SK-N-SH (cell line): ENCODE results near the gene C19orf81. TPM values are rescaled to one million over a fixed set of nuclear protein-coding genes. Genes with fewer than 3 reads are reported as not detected.

Source experiments
- CTCF ChIA-PET: fragments of 300-600, 350-600 bp; formaldehyde crosslinking; extraction: SDS; loops from one replicate; lab custom pipeline; 2021; lab: Yijun Ruan, JAX
- POLR2A ChIA-PET: fragments of 350-600 bp; sonication (Branson Sonifier 250); formaldehyde crosslinking; extraction: SDS; loops from one replicate; lab custom pipeline; 2020; ENCODE audit warnings: antibody characterized with exemption, inconsistent platforms; lab: Yijun Ruan, JAX
- DNase-seq: peaks from one replicate; pipeline ENCODE4 v3.0.0; 2012
- H2AFZ ChIP-seq: fragments of 200-600 bp; sonication (generic); 2 replicates; pipeline ENCODE4 v1.8.1; 2016; ENCODE audit warnings: antibody characterized with exemption, mild to moderate bottlenecking, low read depth
- H3F3A ChIP-seq: fragments of 200-600 bp; sonication (generic); replicated peaks from 2 replicates; pipeline ENCODE3; 2016; ENCODE audit warnings: antibody characterized with exemption, mild to moderate bottlenecking; ENCODE audit not compliant: insufficient read depth
- H3K27ac ChIP-seq, 2 experiments: fragments of 200-500 bp in 1 of 2; fragments of 200-600 bp in 1 of 2; sonication (Bioruptor generic) in 1 of 2; sonication (generic), shearing (Covaris generic) in 1 of 2; 2 replicates each; pipeline versions ENCODE4 v1.5.1 to v1.6.1; 2014 to 2016; ENCODE audit warnings: low read depth in 2 of 2, inconsistent platforms in 1 of 2, low read length in 1 of 2, mild to moderate bottlenecking in 1 of 2, mixed read lengths in 1 of 2
- H3K27me3 ChIP-seq: fragments of 200-600 bp; sonication (generic), shearing (Covaris generic); 2 replicates; pipeline ENCODE4 v1.6.1; 2016; ENCODE audit warnings: mixed run types; ENCODE audit not compliant: insufficient read depth
- H3K36me3 ChIP-seq, 2 experiments: fragments of 200-500 bp in 1 of 2; fragments of 200-600 bp in 1 of 2; sonication (Bioruptor generic) in 1 of 2; sonication (generic) in 1 of 2; replicated peaks in 1 of 2; 2 replicates each; pipeline versions ENCODE3 to v1.5.1; 2014 to 2016; ENCODE audit warnings: low read length in 1 of 2, mild to moderate bottlenecking in 1 of 2; ENCODE audit not compliant: insufficient read depth in 2 of 2, control insufficient read depth in 1 of 2
- H3K4me1 ChIP-seq, 2 experiments: fragments of 200-500 bp in 1 of 2; fragments of 200-600 bp in 1 of 2; sonication (Bioruptor generic) in 1 of 2; sonication (generic), shearing (Covaris generic) in 1 of 2; 2 replicates each; pipeline versions ENCODE4 v1.5.1 to v1.6.1; 2014 to 2016; ENCODE audit warnings: low read depth in 1 of 2, low read length in 1 of 2, mixed run types in 1 of 2; ENCODE audit not compliant: insufficient read depth in 2 of 2, control insufficient read depth in 1 of 2
- H3K4me2 ChIP-seq: fragments of 200-600 bp; sonication (generic), shearing (Covaris generic); 2 replicates; pipeline ENCODE4 v1.6.1; 2017; ENCODE audit warnings: mixed run types
- H3K4me3 ChIP-seq, 2 experiments: fragments of 200-500 bp in 1 of 2; fragments of 200-600 bp in 1 of 2; sonication (Bioruptor generic) in 1 of 2; sonication (generic), shearing (Covaris generic) in 1 of 2; 2 replicates each; pipeline versions ENCODE4 v1.5.1 to v1.8.1; 2014 to 2016; ENCODE audit warnings: low read depth in 2 of 2, inconsistent platforms in 1 of 2, low read length in 1 of 2, mild to moderate bottlenecking in 1 of 2, mixed read lengths in 1 of 2, moderate library complexity in 1 of 2
- H3K79me2 ChIP-seq: fragments of 200-600 bp; sonication (generic); 2 replicates; pipeline ENCODE4 v1.8.1; 2017; ENCODE audit warnings: mild to moderate bottlenecking; ENCODE audit not compliant: insufficient read depth
- H3K9ac ChIP-seq: fragments of 200-600 bp; sonication (generic); 2 replicates; pipeline ENCODE4 v1.6.1; 2017; ENCODE audit warnings: mixed run types
- H3K9me2 ChIP-seq: fragments of 200-600 bp; sonication (generic); 2 replicates; pipeline ENCODE4 v1.6.1; 2017; ENCODE audit warnings: mixed run types
- H3K9me3 ChIP-seq: fragments of 200-600 bp; sonication (generic); 2 replicates; pipeline ENCODE4 v1.6.1; 2017; ENCODE audit warnings: mixed run types, mild to moderate bottlenecking, moderate library complexity
- H4K20me1 ChIP-seq: fragments of 200-600 bp; sonication (generic); 2 replicates; pipeline ENCODE4 v1.6.1; 2017; ENCODE audit warnings: mild to moderate bottlenecking, mixed run types; ENCODE audit not compliant: insufficient read depth
- CHD2 ChIP-seq: fragments of 150-350 bp; IDR thresholded peaks from 2 replicates; pipeline ENCODE4 v1.6.1; 2018; ENCODE audit warnings: low read length; ENCODE audit not compliant: partially characterized antibody
- ELF1 ChIP-seq: IDR thresholded peaks from 2 replicates; pipeline ENCODE4 v1.4.0; 2012
- EZH2phosphoT487 ChIP-seq: fragments of 200-600 bp; sonication (generic); IDR thresholded peaks from 2 replicates; pipeline ENCODE4 v1.6.1; 2017; ENCODE audit warnings: low read depth, mixed run types, mild to moderate bottlenecking, antibody characterized with exemption, moderate library complexity, borderline replicate concordance
- FOXM1 ChIP-seq: IDR thresholded peaks from 2 replicates; pipeline ENCODE4 v1.4.0; 2012; ENCODE audit warnings: low read depth, mild to moderate bottlenecking
- GABPA ChIP-seq: IDR thresholded peaks from 2 replicates; pipeline ENCODE4 v1.4.0; 2012; ENCODE audit warnings: low read depth, mild to moderate bottlenecking
- GATA2 ChIP-seq: sonication (generic); formaldehyde crosslinking; IDR thresholded peaks from 2 replicates; pipeline ENCODE4 v1.5.0; 2020; ENCODE audit warnings: mild to moderate bottlenecking, missing genetic modification reagents
- JUND ChIP-seq: IDR thresholded peaks from 2 replicates; pipeline ENCODE4 v1.4.0; 2012
- MEF2A ChIP-seq: IDR thresholded peaks from 2 replicates; pipeline ENCODE4 v1.4.0; 2012; ENCODE audit warnings: low read depth, borderline replicate concordance
- MXI1 ChIP-seq: IDR thresholded peaks from 2 replicates; pipeline ENCODE4 v1.6.1; 2012; ENCODE audit warnings: mild to moderate bottlenecking, low read depth, low read length, improper control_type of control experiment
- NFIC ChIP-seq: IDR thresholded peaks from 2 replicates; pipeline ENCODE4 v1.4.0; 2012; ENCODE audit warnings: borderline replicate concordance
- NRF1 ChIP-seq: IDR thresholded peaks from 2 replicates; pipeline ENCODE4 v1.6.1; 2012; ENCODE audit warnings: low read depth, mild to moderate bottlenecking, low read length
- PBX3 ChIP-seq: IDR thresholded peaks from 2 replicates; pipeline ENCODE4; 2012
- POLR2AphosphoS5 ChIP-seq: IDR thresholded peaks from 2 replicates; pipeline ENCODE4 v1.6.1; 2012; ENCODE audit warnings: low read depth, low read length
- RFX5 ChIP-seq: IDR thresholded peaks from 2 replicates; pipeline ENCODE4 v1.6.1; 2012; ENCODE audit warnings: mild to moderate bottlenecking, improper control_type of control experiment, low read length
- RXRA ChIP-seq: IDR thresholded peaks from 2 replicates; pipeline ENCODE4 v1.4.0; 2012; ENCODE audit warnings: low read depth, mild to moderate bottlenecking, borderline replicate concordance
- SIN3A ChIP-seq: IDR thresholded peaks from 2 replicates; pipeline ENCODE4 v1.6.1; 2012; ENCODE audit warnings: low read depth, mild to moderate bottlenecking, low read length, moderate library complexity, borderline replicate concordance
- TAF1 ChIP-seq: IDR thresholded peaks from 2 replicates; pipeline ENCODE4 v1.6.1; 2012; ENCODE audit warnings: low read depth, mild to moderate bottlenecking, low read length, moderate library complexity, borderline replicate concordance
- TCF12 ChIP-seq: IDR thresholded peaks from 2 replicates; pipeline ENCODE4 v1.4.0; 2012
- TEAD4 ChIP-seq: IDR thresholded peaks from 2 replicates; pipeline ENCODE4 v1.4.0; 2012; ENCODE audit warnings: mild to moderate bottlenecking, borderline replicate concordance; ENCODE audit not compliant: insufficient read depth
- USF1 ChIP-seq: IDR thresholded peaks from 2 replicates; pipeline ENCODE4 v1.4.0; 2012; ENCODE audit warnings: low read depth, borderline replicate concordance
- USF2 ChIP-seq: fragments of 150-350 bp; IDR thresholded peaks from 2 replicates; pipeline ENCODE4 v1.6.1; 2017; ENCODE audit warnings: antibody characterized with exemption, low read length, low read depth, borderline replicate concordance
- YY1 ChIP-seq: IDR thresholded peaks from 2 replicates; pipeline ENCODE4 v1.4.0; 2012; ENCODE audit warnings: low read depth, mild to moderate bottlenecking
- WGBS: methylation state at CpG from one replicate; pipeline ENCODE4 v1.1.6; 2017; ENCODE audit warnings: low lambda C conversion rate; 5-methylcytosine and 5-hydroxymethylcytosine counted together
- polyA plus RNA-seq, 3 experiments: library from polyadenylated mRNA; depleted of rRNA; stranded (reverse); fragments of >200 nt; gene quantifications; 2 replicates each; pipeline ENCODE4 v1.2.3, GENCODE V29; 2012

Gene C19orf81
- polyA plus RNA-seq, 1 of the 3 experiments (the other 2 are of a cell fraction) = 5.7 TPM

- Histone ChIP-seq H3K4me3 (no peak overlapping the region), H3K4me2 (no peak overlapping the region), H3K9ac (no peak overlapping the region), H4K20me1 (no peaks in the 10 kb centered on the region), H3K9me3 (no peaks in the 10 kb centered on the region), H3K9me2 (no peaks in the 10 kb centered on the region), H3K79me2 (no peaks in the 10 kb centered on the region), H2AFZ (no peak overlapping the region), H3K36me3 (no peaks in the 10 kb centered on the region), H3F3A (no peaks in the 10 kb centered on the region), H3K27me3 (peaks cover 10% of the 10 kb centered on the region; the same call in 1 of the 2 replicates), H3K27ac (no peak overlapping the region), H3K4me1 (no peaks in the 10 kb centered on the region)
- TF ChIP-seq CHD2 = no peak
- TF ChIP-seq NRF1 = no peak
- no peak for TF ChIP-seq SIN3A
- no peak for TF ChIP-seq EZH2phosphoT487
- TF ChIP-seq TCF12 = no peak
- TF ChIP-seq JUND = no peak
- TF ChIP-seq USF1 = no peak
- TF ChIP-seq GATA2 (CRISPR knock-in tag) = no peak
- no peak for TF ChIP-seq TEAD4
- no peak for TF ChIP-seq POLR2AphosphoS5
- no peak for TF ChIP-seq NFIC
- no peak for TF ChIP-seq GABPA
- no peak for TF ChIP-seq MXI1
- no peak for TF ChIP-seq ELF1
- DNase-seq = no peak
- WGBS = 57% methylated on average over 5 of the region's 5 CpGs
- ChIA-PET POLR2A (no interaction called here), CTCF (interaction anchor here (1.0 to 1.4 kb wide), 2 partner anchors 40 to 92 kb away, joined by 3 read pairs; no protein-coding TSS in a partner anchor)
These were observed 586 bp upstream of the C19orf81 start for GRCh38 chr19:50648659-50649058.

DNA sequence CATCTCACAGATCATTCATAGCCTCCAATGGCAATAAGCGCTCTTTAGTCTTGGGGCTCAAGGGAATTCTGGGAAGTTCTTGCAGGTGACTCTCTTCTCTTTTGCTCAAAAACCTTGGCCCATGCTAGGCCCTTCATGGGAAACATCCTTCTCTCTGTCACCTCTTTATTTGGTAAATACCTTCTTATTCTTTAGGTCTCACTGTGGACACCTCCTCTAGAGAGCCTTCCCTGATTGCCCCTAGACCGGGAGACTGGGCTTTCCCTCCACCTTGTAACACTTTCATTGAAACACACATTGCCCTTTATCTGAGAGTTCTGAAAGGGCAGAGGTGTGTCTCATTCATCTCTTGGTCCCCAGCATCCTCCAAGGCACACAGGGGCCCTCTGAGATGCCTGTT, 1.9 kb downstream of the C19orf81 start:
- Histone ChIP-seq H3K4me3 (no peak overlapping the region), H4K20me1 (no peaks in the 10 kb centered on the region), H3K9me3 (no peaks in the 10 kb centered on the region), H2AFZ (no peak overlapping the region), H3K79me2 (no peaks in the 10 kb centered on the region), H3K4me1 (no peaks in the 10 kb centered on the region), H3F3A (no peaks in the 10 kb centered on the region), H3K9me2 (no peaks in the 10 kb centered on the region), H3K27ac (no peak overlapping the region), H3K9ac (no peak overlapping the region), H3K36me3 (no peaks in the 10 kb centered on the region), H3K4me2 (no peak overlapping the region), H3K27me3 (no peaks in the 10 kb centered on the region)
- TF ChIP-seq TEAD4 = no peak
- no peak for TF ChIP-seq TAF1
- TF ChIP-seq RXRA = no peak
- TF ChIP-seq MEF2A = no peak
- TF ChIP-seq CHD2 = no peak
- no peak for TF ChIP-seq JUND
- TF ChIP-seq FOXM1 = no peak
- no peak for TF ChIP-seq PBX3
- no peak for TF ChIP-seq NFIC
- no peak for TF ChIP-seq GABPA
- TF ChIP-seq RFX5 = no peak
- TF ChIP-seq USF2 = no peak
- TF ChIP-seq TCF12 = no peak
- TF ChIP-seq YY1 = no peak
- DNase-seq = no peak
- 64% methylated on average over 2 of the region's 2 CpGs for WGBS
- POLR2A ChIA-PET = no interaction called here
- CTCF ChIA-PET = interaction anchor here (1.6 kb wide), 1 partner anchor 9 kb away, joined by 4 read pairs; no protein-coding TSS in a partner anchor
